ENCODE measurements around the gene ARPC2. TPM values are rescaled to one million over a fixed set of nuclear protein-coding genes. Genes with fewer than 3 reads are reported as not detected.

ARPC2 gene
- total and polyA plus RNA-seq, 2 of the 13 experiments (the other 11 are each of a cell fraction or from before 2014, with no cell fraction given) = 168 to 303 TPM

GRCh38 chr2:218292048-218293014 lies 75.3 kb downstream of the ARPC2 start, which contains the start of gene TMBIM1 (continued):
- TF ChIP-seq ZNF180 (CRISPR knock-in tag; IDR thresholded peaks at IDR 0.05; ENCODE audit: borderline replicate concordance, low read depth) = no peak
- TF ChIP-seq NFKBIZ (CRISPR knock-in tag; IDR thresholded peaks at IDR 0.05) = no peak
- TF ChIP-seq FOXJ3 (CRISPR knock-in tag; IDR thresholded peaks at IDR 0.05; ENCODE audit: borderline replicate concordance) = no peak
- TF ChIP-seq FOXC1 (CRISPR knock-in tag; IDR thresholded peaks at IDR 0.05; ENCODE audit: borderline replicate concordance) = peak; percentile 78; the same call in 1 of the 2 replicates
- 0 out of 2 replicates have a peak, but pooled peaks have one; percentile 67 for TF ChIP-seq TSC22D2 (CRISPR knock-in tag; IDR thresholded peaks at IDR 0.05; ENCODE audit: borderline replicate concordance)
- TF ChIP-seq ZNF737 (CRISPR knock-in tag; IDR thresholded peaks at IDR 0.05; ENCODE audit: borderline replicate concordance) = no peak
- TF ChIP-seq TFE3 (CRISPR knock-in tag; IDR thresholded peaks at IDR 0.05) = peak; percentile 45; the same call in 1 of the 2 replicates
- TF ChIP-seq GABPA (IDR thresholded peaks at IDR 0.05; ENCODE audit: low read depth, low read length) = no peak
- no peak for TF ChIP-seq GABPA (CRISPR knock-in tag; IDR thresholded peaks at IDR 0.05; ENCODE audit: low read depth)
- TF ChIP-seq ZZZ3 (CRISPR knock-in tag; IDR thresholded peaks at IDR 0.05; ENCODE audit: borderline replicate concordance) = 0 out of 2 replicates have a peak, but pooled peaks have one; percentile 75
- no peak for TF ChIP-seq PAWR (CRISPR knock-in tag; IDR thresholded peaks at IDR 0.05; ENCODE audit: borderline replicate concordance)
- no peak for TF ChIP-seq SIX1 (CRISPR knock-in tag; IDR thresholded peaks at IDR 0.05; ENCODE audit: borderline replicate concordance)
- TF ChIP-seq MXD4 (CRISPR knock-in tag; IDR thresholded peaks at IDR 0.05) = no peak; the same call in none of the 2 replicates
- TF ChIP-seq FOXO1 (CRISPR knock-in tag; IDR thresholded peaks at IDR 0.05) = peak; percentile 41; the same call in 1 of the 2 replicates
- TF ChIP-seq ZNF33B (CRISPR knock-in tag; IDR thresholded peaks at IDR 0.05) = no peak
- TF ChIP-seq KLF11 (CRISPR knock-in tag; IDR thresholded peaks at IDR 0.05) = 0 out of 2 replicates have a peak, but pooled peaks have one; percentile 35
- TF ChIP-seq ZNF552 (CRISPR knock-in tag; IDR thresholded peaks at IDR 0.05; ENCODE audit: borderline replicate concordance) = 0 out of 2 replicates have a peak, but pooled peaks have one; percentile 23
- no peak for TF ChIP-seq WIZ (CRISPR knock-in tag; IDR thresholded peaks at IDR 0.05)
- no peak for TF ChIP-seq ZBTB49 (CRISPR knock-in tag; IDR thresholded peaks at IDR 0.05; ENCODE audit: borderline replicate concordance)
- TF ChIP-seq ELF1 (CRISPR knock-in tag; IDR thresholded peaks at IDR 0.05) = no peak
- TF ChIP-seq CBX1 (IDR thresholded peaks at IDR 0.05; ENCODE audit: low read depth) = peak; percentile 73
- TF ChIP-seq CREB3 (CRISPR knock-in tag; IDR thresholded peaks at IDR 0.05) = 0 out of 2 replicates have a peak, but pooled peaks have one; percentile 37
- TF ChIP-seq SMARCC2 (IDR thresholded peaks at IDR 0.05) = no peak
- no peak for TF ChIP-seq E2F5 (CRISPR knock-in tag; conservative IDR thresholded peaks at IDR 0.05)
